Body of pancreas (tissue), 4 donors: ENCODE data around the gene STIL.

Source experiments
- CTCF ChIP-seq, 7 experiments: fragments of 450-650 bp in 4 of 7; fragments of 200-600 bp in 3 of 7; sonication (generic) in 3 of 7; IDR thresholded peaks; one replicate each; pipeline ENCODE4 v1.5.1; 2016 to 2019; ENCODE audit warnings: antibody characterized with exemption in 7 of 7
- POLR2A ChIP-seq, 3 donors: fragments of 450-650 bp; IDR thresholded peaks; one replicate each; pipeline ENCODE4 v1.6.1; 2016; ENCODE audit warnings: antibody characterized with exemption in 3 of 3, mild to moderate bottlenecking in 2 of 3

DNA sequence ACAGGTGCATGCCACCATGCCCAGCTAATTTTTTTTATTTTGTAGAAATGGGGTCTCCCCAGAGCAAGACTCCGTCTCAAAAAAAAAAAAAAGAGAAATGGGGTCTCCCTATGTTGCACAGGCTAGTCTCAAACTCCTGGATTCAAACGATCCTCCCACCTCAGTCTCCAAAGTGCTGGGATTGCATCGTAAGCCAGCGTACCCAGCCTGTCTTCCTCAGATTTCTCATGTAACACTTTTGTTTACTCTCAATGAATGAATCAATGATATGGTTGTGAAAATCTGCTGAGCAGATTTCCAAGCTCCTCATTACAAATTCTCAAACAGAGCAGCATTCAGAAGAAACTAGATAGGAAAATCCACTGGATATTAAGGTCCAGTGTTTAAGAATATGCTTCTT is 26.3 kb upstream of the STIL start:
- TF ChIP-seq POLR2A (IDR thresholded peaks at IDR 0.05) (no peak), CTCF (IDR thresholded peaks at IDR 0.05) (no peak)
